Measurements from ENCODE around the gene COL4A2.

GRCh38 chr13:110268061-110268460 lies 39.0 kb upstream of the COL4A2 start:
- TF ChIP-seq CTCF (conservative IDR thresholded peaks at IDR 0.05; ENCODE audit: low read length) (no peak), EZH2phosphoT487 (IDR thresholded peaks at IDR 0.05; ENCODE audit: borderline replicate concordance) (no peak)
